ENCODE measurements around the gene PGAM4.

Gene PGAM4

DNA sequence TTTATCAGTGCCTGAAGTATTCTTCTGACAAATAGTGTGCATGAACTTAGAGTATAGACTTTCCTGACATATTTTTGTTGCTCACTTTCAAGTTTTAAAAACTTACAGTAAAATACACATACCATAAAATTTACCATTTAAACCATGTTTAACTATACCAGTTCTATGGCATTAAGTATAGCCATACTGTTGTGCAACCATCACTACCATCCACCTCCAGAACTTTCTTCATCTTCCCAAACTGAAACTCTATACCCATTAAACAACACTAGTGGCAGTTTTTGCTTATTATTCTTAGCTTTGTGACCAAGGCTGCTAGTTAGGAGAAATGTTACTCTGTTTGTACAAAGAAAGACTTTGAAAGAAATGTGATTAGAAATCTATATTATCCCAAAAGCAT, 33.1 kb downstream of the PGAM4 start:
- H3K9ac ChIP-seq (ENCODE audit: low read length), result no peak overlapping the region
- H2AFZ ChIP-seq (ENCODE audit: low read depth, low read length), result no peak overlapping the region
- H3K4me3 ChIP-seq (ENCODE audit: insufficient read depth in 1 of 2, low read depth in 1 of 2, low read length in 2 of 2), result no peak overlapping the region
- no peak overlapping the region for H3K27ac ChIP-seq (ENCODE audit: low read length, poor library complexity, severe bottlenecking)
- no peaks in the 10 kb centered on the region for H3K79me1 ChIP-seq (replicated peaks; ENCODE audit: low read length, poor library complexity, severe bottlenecking)
- no peaks in the 10 kb centered on the region for H3K9me3 ChIP-seq (ENCODE audit: control insufficient read depth, low read length)
- H3K14ac ChIP-seq (ENCODE audit: low read length in 2 of 2), result no peak overlapping the region
- no peak overlapping the region for H2BK12ac ChIP-seq (ENCODE audit: low read length in 2 of 2)
- no peaks in the 10 kb centered on the region for H3K27me3 ChIP-seq (ENCODE audit: control insufficient read depth in 1 of 2, insufficient read depth in 1 of 2, low read length in 2 of 2)
- no peak overlapping the region for H2AK5ac ChIP-seq (ENCODE audit: low read length, severe bottlenecking)
- DNase-seq, result no peak
- no peak overlapping the region for H2BK120ac ChIP-seq (ENCODE audit: low read depth, low read length)
- no peak overlapping the region for H3K4me2 ChIP-seq (ENCODE audit: low read length, poor library complexity, severe bottlenecking)
- no peak overlapping the region for H2BK5ac ChIP-seq (ENCODE audit: low read depth, low read length, poor library complexity, severe bottlenecking)
- no peak overlapping the region for H4K8ac ChIP-seq (ENCODE audit: low read length)
- no peaks in the 10 kb centered on the region for H3K36me3 ChIP-seq (ENCODE audit: control insufficient read depth in 1 of 2, insufficient read depth in 2 of 2, low read depth in 1 of 2, low read length in 2 of 2)
- H3K18ac ChIP-seq (ENCODE audit: low read depth in 1 of 2, low read length in 2 of 2), result no peak overlapping the region
- no peaks in the 10 kb centered on the region for H3K4me1 ChIP-seq (ENCODE audit: control insufficient read depth, insufficient read depth, low read depth, low read length)
- H4K91ac ChIP-seq (ENCODE audit: low read length), result no peak overlapping the region
- no peak overlapping the region for H2BK15ac ChIP-seq (ENCODE audit: low read depth, poor library complexity, severe bottlenecking)
- no peak overlapping the region for H3K4ac ChIP-seq (ENCODE audit: low read depth in 1 of 2, low read length in 2 of 2)
- no peak overlapping the region for H3K23ac ChIP-seq (ENCODE audit: low read length in 2 of 2)

DNA sequence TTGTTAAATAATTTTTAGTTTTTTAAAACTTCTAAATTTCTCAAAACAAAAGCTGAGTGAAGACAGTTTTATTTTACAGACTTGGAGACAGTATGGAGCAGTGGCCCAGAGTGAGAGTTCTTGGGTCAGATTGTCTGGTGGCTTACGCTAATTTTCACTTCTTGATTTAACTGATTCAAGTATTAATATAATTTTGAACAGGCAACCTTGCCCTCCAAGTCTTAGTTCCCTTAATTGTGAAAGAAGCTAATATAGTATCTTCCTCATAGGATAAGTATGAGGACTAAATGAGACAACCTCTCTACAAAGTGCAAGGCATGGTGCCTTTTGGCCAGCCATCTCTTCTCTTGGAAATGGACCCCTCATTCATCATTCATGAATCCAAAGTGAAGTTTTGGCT, 33.6 kb downstream of the PGAM4 start:
- no peak overlapping the region for H3K23ac ChIP-seq (ENCODE audit: low read length in 2 of 2)
- H2AK5ac ChIP-seq (ENCODE audit: low read length, severe bottlenecking), result no peak overlapping the region
- no peaks in the 10 kb centered on the region for H3K4me1 ChIP-seq (ENCODE audit: control insufficient read depth, insufficient read depth, low read depth, low read length)
- no peak for DNase-seq
- H2BK15ac ChIP-seq (ENCODE audit: low read depth, poor library complexity, severe bottlenecking), result no peak overlapping the region
- H3K27ac ChIP-seq (ENCODE audit: low read length, poor library complexity, severe bottlenecking), result no peak overlapping the region
- H2BK5ac ChIP-seq (ENCODE audit: low read depth, low read length, poor library complexity, severe bottlenecking), result no peak overlapping the region
- H3K27me3 ChIP-seq (ENCODE audit: control insufficient read depth in 1 of 2, insufficient read depth in 1 of 2, low read length in 2 of 2), result no peaks in the 10 kb centered on the region
- no CpG with 5 or more reads among the region's 1 CpG for WGBS
- no peaks in the 10 kb centered on the region for H3K9me3 ChIP-seq (ENCODE audit: control insufficient read depth, low read length)
- no peak overlapping the region for H3K4me2 ChIP-seq (ENCODE audit: low read length, poor library complexity, severe bottlenecking)
- no peaks in the 10 kb centered on the region for H3K79me1 ChIP-seq (replicated peaks; ENCODE audit: low read length, poor library complexity, severe bottlenecking)
- no peak overlapping the region for H3K18ac ChIP-seq (ENCODE audit: low read depth in 1 of 2, low read length in 2 of 2)
- no peak overlapping the region for H4K91ac ChIP-seq (ENCODE audit: low read length)
- H3K14ac ChIP-seq (ENCODE audit: low read length in 2 of 2), result no peak overlapping the region
- H3K9ac ChIP-seq (ENCODE audit: low read length), result no peak overlapping the region
- H2BK120ac ChIP-seq (ENCODE audit: low read depth, low read length), result no peak overlapping the region
- no peak overlapping the region for H3K4ac ChIP-seq (ENCODE audit: low read depth in 1 of 2, low read length in 2 of 2)
- H2AFZ ChIP-seq (ENCODE audit: low read depth, low read length), result no peak overlapping the region
- no peak overlapping the region for H3K4me3 ChIP-seq (ENCODE audit: insufficient read depth in 1 of 2, low read depth in 1 of 2, low read length in 2 of 2)
- H3K36me3 ChIP-seq (ENCODE audit: control insufficient read depth in 1 of 2, insufficient read depth in 2 of 2, low read depth in 1 of 2, low read length in 2 of 2), result no peaks in the 10 kb centered on the region
- H4K8ac ChIP-seq (ENCODE audit: low read length), result no peak overlapping the region
- no peak overlapping the region for H2BK12ac ChIP-seq (ENCODE audit: low read length in 2 of 2)

DNA sequence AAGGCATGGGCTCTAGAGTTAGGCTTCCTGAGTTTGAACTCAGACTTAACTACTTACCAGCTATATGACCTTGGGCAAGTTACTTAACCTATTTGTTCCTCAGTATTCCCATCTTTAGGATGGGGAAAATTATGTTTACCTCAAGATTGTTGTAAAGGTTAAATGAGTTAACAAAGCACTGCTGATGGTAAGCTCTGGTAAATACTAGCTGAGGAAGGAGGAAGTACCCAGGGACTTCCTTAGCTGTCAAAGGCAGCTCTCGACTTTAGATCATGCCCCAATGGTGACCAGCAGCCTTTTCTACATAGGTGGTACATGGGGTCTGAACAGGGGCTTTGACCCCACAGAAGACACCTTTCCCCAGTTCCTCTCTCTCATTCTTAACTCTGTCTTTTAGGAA, 38.9 kb downstream of the PGAM4 start:
- no peak overlapping the region for H2BK15ac ChIP-seq (ENCODE audit: low read depth, poor library complexity, severe bottlenecking)
- H3K4ac ChIP-seq (ENCODE audit: low read depth in 1 of 2, low read length in 2 of 2), result no peak overlapping the region
- no peak for DNase-seq
- no peaks in the 10 kb centered on the region for H3K27me3 ChIP-seq (ENCODE audit: control insufficient read depth in 1 of 2, insufficient read depth in 1 of 2, low read length in 2 of 2)
- no peak overlapping the region for H3K23ac ChIP-seq (ENCODE audit: low read length in 2 of 2)
- no peak overlapping the region for H3K18ac ChIP-seq (ENCODE audit: low read depth in 1 of 2, low read length in 2 of 2)
- H3K79me1 ChIP-seq (replicated peaks; ENCODE audit: low read length, poor library complexity, severe bottlenecking), result no peaks in the 10 kb centered on the region
- no peak overlapping the region for H4K8ac ChIP-seq (ENCODE audit: low read length)
- H3K27ac ChIP-seq (ENCODE audit: low read length, poor library complexity, severe bottlenecking), result no peak overlapping the region
- H2AK5ac ChIP-seq (ENCODE audit: low read length, severe bottlenecking), result no peak overlapping the region
- no peak overlapping the region for H3K14ac ChIP-seq (ENCODE audit: low read length in 2 of 2)
- H3K9ac ChIP-seq (ENCODE audit: low read length), result no peak overlapping the region
- H3K4me1 ChIP-seq (ENCODE audit: control insufficient read depth, insufficient read depth, low read depth, low read length), result no peaks in the 10 kb centered on the region
- no peak overlapping the region for H2BK120ac ChIP-seq (ENCODE audit: low read depth, low read length)
- no peak overlapping the region for H3K4me2 ChIP-seq (ENCODE audit: low read length, poor library complexity, severe bottlenecking)
- H2BK12ac ChIP-seq (ENCODE audit: low read length in 2 of 2), result no peak overlapping the region
- WGBS, result no CpG with 5 or more reads among the region's 1 CpG
- no peak overlapping the region for H2AFZ ChIP-seq (ENCODE audit: low read depth, low read length)
- H4K91ac ChIP-seq (ENCODE audit: low read length), result no peak overlapping the region
- H3K36me3 ChIP-seq (ENCODE audit: control insufficient read depth in 1 of 2, insufficient read depth in 2 of 2, low read depth in 1 of 2, low read length in 2 of 2), result no peaks in the 10 kb centered on the region
- no peak overlapping the region for H3K4me3 ChIP-seq (ENCODE audit: insufficient read depth in 1 of 2, low read depth in 1 of 2, low read length in 2 of 2)
- no peaks in the 10 kb centered on the region for H3K9me3 ChIP-seq (ENCODE audit: control insufficient read depth, low read length)
- H2BK5ac ChIP-seq (ENCODE audit: low read depth, low read length, poor library complexity, severe bottlenecking), result no peak overlapping the region

DNA sequence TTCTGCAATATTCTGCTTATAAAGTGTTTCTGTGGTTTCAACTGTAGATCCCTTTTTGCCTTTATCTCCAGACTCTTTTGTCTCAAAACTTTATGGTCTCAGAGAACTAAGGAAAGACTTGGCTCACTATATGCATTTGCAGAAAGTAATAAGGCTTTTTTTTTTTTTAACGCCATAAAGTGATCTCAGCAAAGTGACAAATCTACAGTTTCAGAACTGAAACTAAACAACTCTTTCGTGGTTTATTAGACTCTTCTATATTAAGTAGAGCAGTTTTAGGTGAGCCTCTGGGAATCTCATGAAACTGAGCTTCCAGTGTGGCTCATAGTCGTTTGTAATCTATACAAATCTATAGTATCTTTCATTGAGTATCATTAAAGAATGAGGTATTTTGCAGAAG, 43.7 kb downstream of the PGAM4 start:
- no CpG with 5 or more reads among the region's 3 CpGs for WGBS

More for the DNA sequence above, 43.7 kb downstream of the PGAM4 start:
- Histone ChIP-seq H3K4me1 (ENCODE audit: control insufficient read depth, insufficient read depth, low read depth, low read length) (no peaks in the 10 kb centered on the region), H3K9ac (ENCODE audit: low read length) (peak overlapping the region; percentile 43), H2BK12ac (ENCODE audit: low read length in 2 of 2) (no peak overlapping the region), H3K4me2 (ENCODE audit: low read length, poor library complexity, severe bottlenecking) (no peak overlapping the region), H2BK120ac (ENCODE audit: low read depth, low read length) (no peak overlapping the region), H2AFZ (ENCODE audit: low read depth, low read length) (no peak overlapping the region), H3K4me3 (ENCODE audit: insufficient read depth in 1 of 2, low read depth in 1 of 2, low read length in 2 of 2) (peak overlapping the region in 1 of 2 experiments; percentile 28), H4K91ac (ENCODE audit: low read length) (no peak overlapping the region), H3K79me1 (replicated peaks; ENCODE audit: low read length, poor library complexity, severe bottlenecking) (no peaks in the 10 kb centered on the region), H2BK15ac (ENCODE audit: low read depth, poor library complexity, severe bottlenecking) (no peak overlapping the region), H3K36me3 (ENCODE audit: control insufficient read depth in 1 of 2, insufficient read depth in 2 of 2, low read depth in 1 of 2, low read length in 2 of 2) (no peaks in the 10 kb centered on the region), H3K27ac (ENCODE audit: low read length, poor library complexity, severe bottlenecking) (no peak overlapping the region), H3K14ac (ENCODE audit: low read length in 2 of 2) (no peak overlapping the region), H3K18ac (ENCODE audit: low read depth in 1 of 2, low read length in 2 of 2) (no peak overlapping the region), H3K4ac (ENCODE audit: low read depth in 1 of 2, low read length in 2 of 2) (no peak overlapping the region), H2BK5ac (ENCODE audit: low read depth, low read length, poor library complexity, severe bottlenecking) (no peak overlapping the region), H3K27me3 (ENCODE audit: control insufficient read depth in 1 of 2, insufficient read depth in 1 of 2, low read length in 2 of 2) (no peaks in the 10 kb centered on the region), H3K23ac (ENCODE audit: low read length in 2 of 2) (no peak overlapping the region), H4K8ac (ENCODE audit: low read length) (no peak overlapping the region), H3K9me3 (ENCODE audit: control insufficient read depth, low read length) (no peaks in the 10 kb centered on the region), H2AK5ac (ENCODE audit: low read length, severe bottlenecking) (no peak overlapping the region)
- DNase-seq, result no peak
